H9 (cell line): ENCODE measurements around the gene NLN. TPM values are rescaled to one million over a fixed set of nuclear protein-coding genes. Genes with fewer than 3 reads are reported as not detected.

Source experiments
- DNase-seq: peaks from one replicate; pipeline ENCODE4 v3.0.0-alpha.2; 2017
- H2AFZ ChIP-seq: one replicate; pipeline ENCODE4 v1.6.1; 2013; ENCODE audit warnings: mild to moderate bottlenecking, low read length, control low read depth, moderate library complexity
- H2AK5ac ChIP-seq: 2 replicates; pipeline ENCODE4 v1.6.1; 2013; ENCODE audit warnings: low read length, control low read depth, mixed read lengths; ENCODE audit not compliant: insufficient read length
- H2BK120ac ChIP-seq: one replicate; pipeline ENCODE4 v1.6.1; 2013; ENCODE audit warnings: low read depth, mild to moderate bottlenecking, low read length, control low read depth, inconsistent platforms; ENCODE audit not compliant: poor library complexity, severe bottlenecking
- H2BK12ac ChIP-seq: 2 replicates; pipeline ENCODE4 v1.6.1; 2013; ENCODE audit warnings: low read length, control low read depth, mixed read lengths, low read depth; ENCODE audit not compliant: insufficient read length
- H2BK15ac ChIP-seq: 2 replicates; pipeline ENCODE4 v1.6.1; 2013; ENCODE audit warnings: low read depth, low read length, control low read depth
- H2BK20ac ChIP-seq: one replicate; pipeline ENCODE4 v1.6.1; 2013; ENCODE audit warnings: low read depth, mild to moderate bottlenecking, low read length, control low read depth, inconsistent platforms; ENCODE audit not compliant: poor library complexity, severe bottlenecking
- H2BK5ac ChIP-seq: 2 replicates; pipeline ENCODE4 v1.6.1; 2013; ENCODE audit warnings: low read length, control low read depth, mixed read lengths; ENCODE audit not compliant: insufficient read length
- H3K14ac ChIP-seq: 2 replicates; pipeline ENCODE4 v1.6.1; 2013; ENCODE audit warnings: low read length, control low read depth; ENCODE audit not compliant: insufficient read depth
- H3K18ac ChIP-seq: 2 replicates; pipeline ENCODE4 v1.6.1; 2013; ENCODE audit warnings: low read depth, mild to moderate bottlenecking, mixed read lengths, low read length, control low read depth; ENCODE audit not compliant: insufficient read length
- H3K23ac ChIP-seq: 2 replicates; pipeline ENCODE4 v1.6.1; 2013; ENCODE audit warnings: low read length, control low read depth, mixed read lengths, low read depth; ENCODE audit not compliant: insufficient read length
- H3K23me2 ChIP-seq: 2 replicates; pipeline ENCODE4 v1.6.1; 2013; ENCODE audit warnings: low read depth, mild to moderate bottlenecking, mixed read lengths, low read length, control low read depth; ENCODE audit not compliant: insufficient read length, poor library complexity, severe bottlenecking
- H3K27ac ChIP-seq: 2 replicates; pipeline ENCODE4 v1.5.1; 2013; ENCODE audit warnings: low read length, control low read depth, mixed read lengths, low read depth; ENCODE audit not compliant: insufficient read length
- H3K27me3 ChIP-seq: 2 replicates; pipeline ENCODE4 v1.6.1; 2013; ENCODE audit warnings: low read length, control low read depth, inconsistent platforms; ENCODE audit not compliant: insufficient read depth
- H3K4ac ChIP-seq: 2 replicates; pipeline ENCODE4 v1.6.1; 2013; ENCODE audit warnings: low read depth, mild to moderate bottlenecking, control low read depth, inconsistent platforms, low read length, moderate library complexity
- H3K4me1 ChIP-seq: 2 replicates; pipeline ENCODE4 v1.6.1; 2013; ENCODE audit warnings: low read length, control low read depth, inconsistent platforms; ENCODE audit not compliant: insufficient read depth
- H3K4me2 ChIP-seq: 2 replicates; pipeline ENCODE4 v1.6.1; 2013; ENCODE audit warnings: low read length, control low read depth, mixed read lengths; ENCODE audit not compliant: insufficient read length, insufficient read depth
- H3K56ac ChIP-seq: 2 replicates; pipeline ENCODE4 v1.6.1; 2013; ENCODE audit warnings: low read depth, mild to moderate bottlenecking, mixed read lengths, low read length, control low read depth; ENCODE audit not compliant: insufficient read length
- H3K79me1 ChIP-seq: 2 replicates; pipeline ENCODE4 v1.6.1; 2013; ENCODE audit warnings: low read depth, mild to moderate bottlenecking, moderate library complexity, low read length, control low read depth, inconsistent platforms; ENCODE audit not compliant: insufficient read depth, poor library complexity, severe bottlenecking
- H3K79me2 ChIP-seq: 2 replicates; pipeline ENCODE4 v1.6.1; 2013; ENCODE audit warnings: low read length, control low read depth, inconsistent platforms; ENCODE audit not compliant: insufficient read depth
- H3K9ac ChIP-seq: 2 replicates; pipeline ENCODE4 v1.6.1; 2013; ENCODE audit warnings: low read length, control low read depth, mixed read lengths; ENCODE audit not compliant: insufficient read length; ENCODE audit errors: extremely low read depth
- H3K9me3 ChIP-seq: one replicate; pipeline ENCODE4 v1.6.1; 2013; ENCODE audit warnings: low read depth, low read length, inconsistent platforms; ENCODE audit not compliant: control insufficient read depth
- H3T11ph ChIP-seq: one replicate; pipeline ENCODE4 v1.6.1; 2013; ENCODE audit warnings: mild to moderate bottlenecking, low read length, control low read depth, inconsistent platforms
- H4K20me1 ChIP-seq: one replicate; pipeline ENCODE4 v1.6.1; 2013; ENCODE audit not compliant: control insufficient read depth, insufficient read length, insufficient read depth
- H4K5ac ChIP-seq: 2 replicates; pipeline ENCODE4 v1.6.1; 2013; ENCODE audit warnings: low read depth, mild to moderate bottlenecking, mixed read lengths, low read length, control low read depth; ENCODE audit not compliant: insufficient read length
- H4K8ac ChIP-seq: replicated peaks from 2 replicates; pipeline ENCODE4 v1.6.1; 2013; ENCODE audit warnings: low read length, control low read depth, mixed read lengths, low read depth; ENCODE audit not compliant: insufficient read length
- H4K91ac ChIP-seq: 2 replicates; pipeline ENCODE4 v1.6.1; 2013; ENCODE audit warnings: low read depth, mild to moderate bottlenecking, moderate library complexity, mixed read lengths, low read length, control low read depth; ENCODE audit not compliant: insufficient read length
- H3K27ac Mint-ChIP-seq, 3 experiments: 2 replicates in 2 of 3; 3 replicates in 1 of 3; pipeline ENCODE4 v1.8.0; 2020 to 2021; ENCODE audit warnings: mixed read lengths in 3 of 3, mild to moderate bottlenecking in 1 of 3, moderate library complexity in 1 of 3
- H3K27me3 Mint-ChIP-seq: 2 replicates; pipeline ENCODE4 v1.8.0; 2021; ENCODE audit warnings: low read depth, mild to moderate bottlenecking, moderate library complexity, mixed read lengths
- H3K36me3 Mint-ChIP-seq, 3 experiments: 2 replicates in 2 of 3; 3 replicates in 1 of 3; pipeline ENCODE4 v1.8.0; 2020 to 2021; ENCODE audit warnings: low read depth in 3 of 3, mixed read lengths in 3 of 3; ENCODE audit not compliant: insufficient read depth in 1 of 3
- H3K4me1 Mint-ChIP-seq, 2 experiments: 2 replicates each; pipeline ENCODE4 v1.8.0; 2020; ENCODE audit warnings: mixed read lengths in 2 of 2
- H3K4me3 Mint-ChIP-seq, 2 experiments: 2 replicates in 1 of 2; 3 replicates in 1 of 2; pipeline ENCODE4 v1.8.0; 2020 to 2021; ENCODE audit warnings: mild to moderate bottlenecking in 2 of 2, mixed read lengths in 2 of 2, moderate library complexity in 1 of 2
- H3K9me3 Mint-ChIP-seq, 2 experiments: 2 replicates in 1 of 2; 3 replicates in 1 of 2; pipeline ENCODE4 v1.8.0; 2020; ENCODE audit warnings: mild to moderate bottlenecking in 2 of 2, mixed read lengths in 2 of 2, moderate library complexity in 1 of 2
- CTCF ChIP-seq: fragments of 200-600 bp; sonication (generic); conservative IDR thresholded peaks from 3 replicates; pipeline ENCODE4 v1.8.0; 2021; ENCODE audit warnings: antibody characterized with exemption, mild to moderate bottlenecking
- WGBS: extraction: QIAGEN DNeasy Blood & Tissue Kit; methylation state at CpG from one replicate; pipeline ENCODE4 v1.1.7; 2013; ENCODE audit warnings: missing lambda C conversion rate, low lambda C conversion rate, mixed read lengths; ENCODE audit not compliant: insufficient read length; ENCODE audit errors: extremely low coverage; 5-methylcytosine and 5-hydroxymethylcytosine counted together
- total RNA-seq: library from RNA; stranded (reverse); gene quantifications from 2 replicates; pipeline ENCODE4 v1.2.1, GENCODE V29; 2021

NLN gene
- total RNA-seq, 1 experiment from 2014 or later: 137 TPM

GRCh38 chr5:65823204-65823603, 101.2 kb downstream of the NLN start:
- Histone ChIP-seq H3K18ac (no peak overlapping the region), H4K8ac (no peak overlapping the region), H4K91ac (no peak overlapping the region), H4K5ac (no peak overlapping the region), H3K14ac (no peak overlapping the region), H2BK15ac (no peak overlapping the region), H3K27me3 (no peaks in the 10 kb centered on the region), H3K79me2 (no peaks in the 10 kb centered on the region), H3T11ph (no peak overlapping the region), H2BK20ac (no peak overlapping the region), H3K4me1 (no peaks in the 10 kb centered on the region), H2BK120ac (no peak overlapping the region), H3K9me3 (no peaks in the 10 kb centered on the region), H2AFZ (no peak overlapping the region), H3K56ac (no peak overlapping the region), H3K9ac (no peak overlapping the region), H4K20me1 (no peaks in the 10 kb centered on the region), H3K23ac (no peak overlapping the region), H3K4ac (no peak overlapping the region), H3K79me1 (no peaks in the 10 kb centered on the region), H3K27ac (no peak overlapping the region), H2BK12ac (no peak overlapping the region), H2BK5ac (no peak overlapping the region), H2AK5ac (no peak overlapping the region), H3K4me2 (no peak overlapping the region), H3K23me2 (no peaks in the 10 kb centered on the region)
- no CpG with 5 or more reads among the region's 2 CpGs for WGBS
- Mint-ChIP-seq H3K9me3 (no peaks in the 10 kb centered on the region), H3K4me1 (peaks cover 2 to 5% of the 10 kb centered on the region in 2 experiments; a peak in 3 of 4 replicates), H3K36me3 (peaks cover 12 to 41% (median 39%) of the 10 kb centered on the region in 3 experiments), H3K27ac (no peak overlapping the region), H3K4me3 (no peak overlapping the region), H3K27me3 (no peaks in the 10 kb centered on the region)
- no peak for DNase-seq
- no peak for TF ChIP-seq CTCF
